K562 (cell line): ENCODE measurements around the gene MYLIP. TPM values are rescaled to one million over a fixed set of nuclear protein-coding genes. Genes with fewer than 3 reads are reported as not detected.

Experiments used
- CTCF ChIP-seq, 3 experiments: IDR thresholded peaks in 2 of 3; conservative IDR thresholded peaks in 1 of 3; 2 replicates each; pipeline ENCODE4 v1.5.1; 2011 to 2012; ENCODE audit warnings: low read length in 3 of 3, mild to moderate bottlenecking in 3 of 3, control low read depth in 2 of 3, improper control_type of control experiment in 1 of 3, inconsistent platforms in 1 of 3, low read depth in 1 of 3, mixed read lengths in 1 of 3, moderate library complexity in 1 of 3; ENCODE audit not compliant: insufficient read depth in 2 of 3
- ELF4 ChIP-seq: fragments of 450-650 bp; formaldehyde crosslinking; IDR thresholded peaks from 2 replicates; pipeline ENCODE4 v1.4.0; 2022; ENCODE audit warnings: missing genetic modification characterization
- GTF2E2 ChIP-seq: fragments of 200-800 bp; sonication (Bioruptor generic); IDR thresholded peaks from 2 replicates; pipeline ENCODE4 v1.6.1; 2016; ENCODE audit warnings: missing genetic modification characterization, missing compliant biosample characterization
- HDAC1 ChIP-seq, 2 experiments: fragments of 450-650 bp; IDR thresholded peaks; 2 replicates each; pipeline ENCODE4 v1.6.1; 2016 to 2017; ENCODE audit warnings: inconsistent platforms in 1 of 2, mild to moderate bottlenecking in 1 of 2, moderate library complexity in 1 of 2
- NBN ChIP-seq: fragments of 450-650 bp; IDR thresholded peaks from 2 replicates; pipeline ENCODE4 v1.6.1; 2016; ENCODE audit warnings: low read depth, mild to moderate bottlenecking
- NCOR1 ChIP-seq: fragments of 450-650 bp; IDR thresholded peaks from 2 replicates; pipeline ENCODE4 v1.6.1; 2016; ENCODE audit warnings: mild to moderate bottlenecking, moderate library complexity
- PKNOX1 ChIP-seq: fragments of 450-650 bp; IDR thresholded peaks from 2 replicates; pipeline ENCODE4 v1.6.1; 2016
- POLR2H ChIP-seq: IDR thresholded peaks from 2 replicates; pipeline ENCODE4 v1.6.1; 2016; ENCODE audit warnings: missing genetic modification characterization, low read depth, mild to moderate bottlenecking, control low read depth, missing compliant biosample characterization, moderate library complexity
- RBM39 ChIP-seq: fragments of 200-400 bp; formaldehyde crosslinking; optimal IDR thresholded peaks from 2 replicates; pipeline ENCODE3; 2018; ENCODE audit warnings: low read depth, low read length
- RFX1 ChIP-seq: fragments of 450-650 bp; IDR thresholded peaks from 2 replicates; pipeline ENCODE4 v1.6.1; 2016; ENCODE audit warnings: mild to moderate bottlenecking, moderate library complexity
- TARDBP ChIP-seq: fragments of 450-650 bp; IDR thresholded peaks from 2 replicates; pipeline ENCODE4 v1.6.1; 2016
- ZBTB43 ChIP-seq: sonication (generic); formaldehyde crosslinking; IDR thresholded peaks from 2 replicates; pipeline ENCODE4 v1.8.0; 2023; ENCODE audit warnings: mild to moderate bottlenecking, missing genetic modification reagents
- ZNF274 ChIP-seq: IDR thresholded peaks from 2 replicates; pipeline ENCODE4 v1.6.1; 2011; ENCODE audit warnings: low read depth, mild to moderate bottlenecking, low read length, moderate library complexity, borderline replicate concordance
- ZNF445 ChIP-seq: fragments of 250-450 bp; sonication (Bioruptor Pico); IDR thresholded peaks from 2 replicates; pipeline ENCODE4 v1.4.0; 2020; ENCODE audit warnings: low read depth, mild to moderate bottlenecking, moderate library complexity
- ZNF766 ChIP-seq: fragments of 200-800 bp; sonication (Bioruptor generic); conservative IDR thresholded peaks from 2 replicates; pipeline ENCODE4 v1.6.1; 2016; ENCODE audit warnings: missing genetic modification characterization, missing compliant biosample characterization
- polyA plus RNA-seq, 8 experiments: library from polyadenylated mRNA; depleted of rRNA in 4 of 8; stranded (reverse) in 5 of 8; unstranded in 3 of 8; fragments of >200 nt; fragmentation: Nextera tagmentation in 2 of 8; fragmentation: Illumina TruSeq in 1 of 8; extraction: Ambion mirVana in 2 of 8; extraction: Trizol in 1 of 8; gene quantifications; 2 replicates each; pipeline versions ENCODE4 v1.2.1 to v1.2.3, GENCODE V29; 2011 to 2014; ENCODE audit warnings: inconsistent platforms in 1 of 8, missing spikeins in 1 of 8
- total RNA-seq, 7 experiments: library from RNA; depleted of rRNA in 6 of 7; stranded (reverse); fragments of >200 nt in 6 of 7; fragmentation: Illumina TruSeq in 2 of 7; extraction: Trizol in 2 of 7; gene quantifications; 2 replicates each; pipeline versions ENCODE4 v1.2.1 to v1.2.3, GENCODE V29; 2011 to 2021; ENCODE audit warnings: low replicate concordance in 1 of 7
- TF ChIP-seq, protein P1 (sequence below): sonication (generic); formaldehyde crosslinking; IDR thresholded peaks from 2 replicates; pipeline ENCODE4 v1.8.1; 2022; ENCODE audit warnings: missing genetic modification reagents
- TF ChIP-seq, protein P2 (sequence below): fragments of 250-450 bp; sonication (Bioruptor Pico); IDR thresholded peaks from 2 replicates; pipeline ENCODE4 v1.9.0; 2021; ENCODE audit warnings: mild to moderate bottlenecking, inconsistent platforms
- TF ChIP-seq, protein P3 (sequence below): fragments of 250-450 bp; sonication (Bioruptor Pico); IDR thresholded peaks from 2 replicates; pipeline ENCODE4 v1.8.0; 2022; ENCODE audit warnings: inconsistent platforms

MYLIP gene
- total and polyA plus RNA-seq, 9 of the 15 experiments (the other 6 are each of a cell fraction or from before 2014, with no cell fraction given), result 10.8 to 43.5 (median 31.5) TPM

DNA sequence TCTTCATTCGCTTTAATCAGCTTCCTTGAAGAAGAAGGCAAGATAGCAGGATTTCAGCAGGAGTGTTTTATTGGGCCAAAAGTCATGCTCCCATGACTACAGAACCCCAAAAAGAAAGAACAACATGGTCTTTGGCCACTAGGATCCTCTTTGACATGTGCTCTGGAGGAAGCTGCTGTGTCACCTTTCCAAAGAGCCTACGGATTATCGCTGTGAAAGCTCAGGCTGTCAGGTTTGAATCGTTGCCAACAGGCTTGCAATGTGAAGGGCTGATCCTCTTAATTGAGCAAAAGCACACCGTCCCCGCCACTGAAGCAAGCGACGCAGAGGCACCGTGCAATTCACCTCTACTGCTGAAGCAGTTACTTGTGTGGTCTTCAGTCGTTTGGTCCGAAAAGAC lies 29.0 kb downstream of the MYLIP start (continued):
- TF ChIP-seq, protein P1, sequence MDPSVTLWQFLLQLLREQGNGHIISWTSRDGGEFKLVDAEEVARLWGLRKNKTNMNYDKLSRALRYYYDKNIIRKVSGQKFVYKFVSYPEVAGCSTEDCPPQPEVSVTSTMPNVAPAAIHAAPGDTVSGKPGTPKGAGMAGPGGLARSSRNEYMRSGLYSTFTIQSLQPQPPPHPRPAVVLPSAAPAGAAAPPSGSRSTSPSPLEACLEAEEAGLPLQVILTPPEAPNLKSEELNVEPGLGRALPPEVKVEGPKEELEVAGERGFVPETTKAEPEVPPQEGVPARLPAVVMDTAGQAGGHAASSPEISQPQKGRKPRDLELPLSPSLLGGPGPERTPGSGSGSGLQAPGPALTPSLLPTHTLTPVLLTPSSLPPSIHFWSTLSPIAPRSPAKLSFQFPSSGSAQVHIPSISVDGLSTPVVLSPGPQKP (CRISPR knock-in tag), result no peak
- TF ChIP-seq ZNF766 (CRISPR knock-in tag), result no peak
- no peak for TF ChIP-seq TARDBP
- no peak; the same call in 1 of the 2 replicates for TF ChIP-seq NBN
- no peak for TF ChIP-seq NCOR1
- TF ChIP-seq PKNOX1, result peak; percentile 73
- TF ChIP-seq POLR2H (tag), result no peak
- no peak for TF ChIP-seq RBM39
- peak; percentile 57 for TF ChIP-seq RFX1
- TF ChIP-seq HDAC1 (IDR thresholded peaks at IDR 0.05), result peak in 1 of 2 experiments; percentile 65; a peak in 1 of 4 replicates
- TF ChIP-seq ZBTB43 (CRISPR knock-in tag), result no peak
- TF ChIP-seq, protein P2, sequence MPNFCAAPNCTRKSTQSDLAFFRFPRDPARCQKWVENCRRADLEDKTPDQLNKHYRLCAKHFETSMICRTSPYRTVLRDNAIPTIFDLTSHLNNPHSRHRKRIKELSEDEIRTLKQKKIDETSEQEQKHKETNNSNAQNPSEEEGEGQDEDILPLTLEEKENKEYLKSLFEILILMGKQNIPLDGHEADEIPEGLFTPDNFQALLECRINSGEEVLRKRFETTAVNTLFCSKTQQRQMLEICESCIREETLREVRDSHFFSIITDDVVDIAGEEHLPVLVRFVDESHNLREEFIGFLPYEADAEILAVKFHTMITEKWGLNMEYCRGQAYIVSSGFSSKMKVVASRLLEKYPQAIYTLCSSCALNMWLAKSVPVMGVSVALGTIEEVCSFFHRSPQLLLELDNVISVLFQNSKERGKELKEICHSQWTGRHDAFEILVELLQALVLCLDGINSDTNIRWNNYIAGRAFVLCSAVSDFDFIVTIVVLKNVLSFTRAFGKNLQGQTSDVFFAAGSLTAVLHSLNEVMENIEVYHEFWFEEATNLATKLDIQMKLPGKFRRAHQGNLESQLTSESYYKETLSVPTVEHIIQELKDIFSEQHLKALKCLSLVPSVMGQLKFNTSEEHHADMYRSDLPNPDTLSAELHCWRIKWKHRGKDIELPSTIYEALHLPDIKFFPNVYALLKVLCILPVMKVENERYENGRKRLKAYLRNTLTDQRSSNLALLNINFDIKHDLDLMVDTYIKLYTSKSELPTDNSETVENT (CRISPR knock-in tag), result 0 out of 2 replicates have a peak, but pooled peaks have one; percentile 27
- TF ChIP-seq ZNF445, result no peak
- TF ChIP-seq, protein P3, sequence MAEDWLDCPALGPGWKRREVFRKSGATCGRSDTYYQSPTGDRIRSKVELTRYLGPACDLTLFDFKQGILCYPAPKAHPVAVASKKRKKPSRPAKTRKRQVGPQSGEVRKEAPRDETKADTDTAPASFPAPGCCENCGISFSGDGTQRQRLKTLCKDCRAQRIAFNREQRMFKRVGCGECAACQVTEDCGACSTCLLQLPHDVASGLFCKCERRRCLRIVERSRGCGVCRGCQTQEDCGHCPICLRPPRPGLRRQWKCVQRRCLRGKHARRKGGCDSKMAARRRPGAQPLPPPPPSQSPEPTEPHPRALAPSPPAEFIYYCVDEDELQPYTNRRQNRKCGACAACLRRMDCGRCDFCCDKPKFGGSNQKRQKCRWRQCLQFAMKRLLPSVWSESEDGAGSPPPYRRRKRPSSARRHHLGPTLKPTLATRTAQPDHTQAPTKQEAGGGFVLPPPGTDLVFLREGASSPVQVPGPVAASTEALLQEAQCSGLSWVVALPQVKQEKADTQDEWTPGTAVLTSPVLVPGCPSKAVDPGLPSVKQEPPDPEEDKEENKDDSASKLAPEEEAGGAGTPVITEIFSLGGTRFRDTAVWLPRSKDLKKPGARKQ, result no peak
- no peak for TF ChIP-seq GTF2E2 (tag)
- TF ChIP-seq CTCF (IDR thresholded peaks at IDR 0.05 in 2 of 3, conservative IDR thresholded peaks at IDR 0.05 in 1 of 3; ENCODE audit: insufficient read depth in 2 of 3, low read depth in 1 of 3, low read length in 3 of 3), result peak in 1 of 3 experiments; percentile 34; a peak in 1 of 6 replicates
- TF ChIP-seq ZNF274, result no peak
- TF ChIP-seq ELF4 (CRISPR knock-in tag), result no peak
